ENCODE measurements around the gene CYP3A7. TPM values are rescaled to one million over a fixed set of nuclear protein-coding genes. Genes with fewer than 3 reads are reported as not detected.

CYP3A7 gene
- total and polyA plus RNA-seq, 2 donors (not counting 1 experiment from before 2014, with no cell fraction given) = not detected

DNA sequence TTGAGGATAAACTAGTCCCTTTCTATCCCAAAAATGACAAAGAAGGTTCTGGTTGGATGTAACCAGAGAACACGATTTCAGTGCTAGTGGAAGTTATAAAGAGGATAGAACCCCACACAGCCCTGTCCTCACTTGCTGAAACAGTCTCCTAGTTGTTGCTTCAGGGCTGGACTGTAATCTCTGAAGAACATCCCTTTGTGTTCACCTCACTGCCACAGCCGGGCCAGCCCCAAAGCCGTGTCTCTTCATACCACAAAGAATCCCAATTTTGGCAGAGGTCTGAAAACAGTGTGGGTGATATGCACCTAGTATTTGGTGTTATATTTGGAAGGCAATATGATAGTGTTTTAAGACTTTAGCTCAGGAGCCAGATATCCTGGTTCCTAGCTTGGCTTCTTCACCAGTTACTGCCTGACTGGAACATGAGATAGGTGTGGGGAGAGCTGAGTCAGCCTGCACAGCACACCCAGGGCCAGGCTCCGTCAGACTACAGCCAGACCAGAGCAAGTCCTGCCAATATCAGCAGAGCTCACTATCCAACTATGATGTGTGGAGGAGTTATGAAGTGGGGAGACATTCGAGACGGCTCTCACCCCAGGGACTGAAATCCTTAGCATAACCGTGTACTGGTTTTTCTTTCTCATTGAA is 27.8 kb upstream of the CYP3A7 start:
- Histone ChIP-seq H3K27ac (ENCODE audit: low read length in 2 of 2) (no peak overlapping the region), H3K79me2 (ENCODE audit: control insufficient read depth, insufficient read depth, low read length) (no peaks in the 10 kb centered on the region), H2AFZ (ENCODE audit: insufficient read depth, low read depth, low read length, poor library complexity, severe bottlenecking) (no peak overlapping the region), H4K20me1 (ENCODE audit: control insufficient read depth, insufficient read depth, low read length, poor library complexity, severe bottlenecking) (no peaks in the 10 kb centered on the region), H3K9me3 (ENCODE audit: control extremely low read depth in 1 of 3, control insufficient read depth in 2 of 3, insufficient read depth in 1 of 3, low read length in 2 of 3) (no peaks in the 10 kb centered on the region), H3K36me3 (replicated peaks in 1 of 2; ENCODE audit: control extremely low read depth in 1 of 2, control insufficient read depth in 1 of 2, extremely low read depth in 1 of 2, insufficient read depth in 2 of 2, low read length in 1 of 2) (no peaks in the 10 kb centered on the region), H3K27me3 (replicated peaks in 1 of 4; ENCODE audit: control extremely low read depth in 1 of 4, control insufficient read depth in 3 of 4, insufficient read depth in 4 of 4, low read length in 3 of 4) (peaks cover 0 to 58% (median 29%) of the 10 kb centered on the region in 4 experiments), H3K9ac (ENCODE audit: low read length) (no peak overlapping the region), H3K4me1 (ENCODE audit: control insufficient read depth in 2 of 2, insufficient read depth in 2 of 2, low read length in 2 of 2) (peaks cover 6 to 8% of the 10 kb centered on the region in 2 donors), H3K4me2 (replicated peaks; ENCODE audit: low read depth, low read length, poor library complexity, severe bottlenecking) (no peak overlapping the region), H3K4me3 (ENCODE audit: control extremely low read depth in 1 of 5, extremely low read depth in 1 of 5, insufficient read depth in 1 of 5, low read depth in 2 of 5, low read length in 4 of 5) (no peak overlapping the region)
- Mint-ChIP-seq H3K27ac (no peak overlapping the region), H3K4me3 (no peak overlapping the region), H3K4me1 (peaks cover 10% of the 10 kb centered on the region), H3K27me3 (peaks cover 68% of the 10 kb centered on the region), H3K9me3 (ENCODE audit: insufficient read depth) (no peaks in the 10 kb centered on the region)
- ChIA-PET CTCF (no interaction called here), POLR2A (no interaction called here)
- ATAC-seq (ENCODE audit: low read depth) (no peak), DNase-seq (no peak)
- intact Hi-C loops (cut with micrococcal nuclease) = no loop called here
- WGBS (ENCODE audit: insufficient coverage) = no CpG with 5 or more reads among the region's 7 CpGs
- TF ChIP-seq EZH2 (IDR thresholded peaks at IDR 0.05; ENCODE audit: borderline replicate concordance, insufficient read depth, low read depth, low read length, poor library complexity, severe bottlenecking) = no peak
- TF ChIP-seq, protein P1, sequence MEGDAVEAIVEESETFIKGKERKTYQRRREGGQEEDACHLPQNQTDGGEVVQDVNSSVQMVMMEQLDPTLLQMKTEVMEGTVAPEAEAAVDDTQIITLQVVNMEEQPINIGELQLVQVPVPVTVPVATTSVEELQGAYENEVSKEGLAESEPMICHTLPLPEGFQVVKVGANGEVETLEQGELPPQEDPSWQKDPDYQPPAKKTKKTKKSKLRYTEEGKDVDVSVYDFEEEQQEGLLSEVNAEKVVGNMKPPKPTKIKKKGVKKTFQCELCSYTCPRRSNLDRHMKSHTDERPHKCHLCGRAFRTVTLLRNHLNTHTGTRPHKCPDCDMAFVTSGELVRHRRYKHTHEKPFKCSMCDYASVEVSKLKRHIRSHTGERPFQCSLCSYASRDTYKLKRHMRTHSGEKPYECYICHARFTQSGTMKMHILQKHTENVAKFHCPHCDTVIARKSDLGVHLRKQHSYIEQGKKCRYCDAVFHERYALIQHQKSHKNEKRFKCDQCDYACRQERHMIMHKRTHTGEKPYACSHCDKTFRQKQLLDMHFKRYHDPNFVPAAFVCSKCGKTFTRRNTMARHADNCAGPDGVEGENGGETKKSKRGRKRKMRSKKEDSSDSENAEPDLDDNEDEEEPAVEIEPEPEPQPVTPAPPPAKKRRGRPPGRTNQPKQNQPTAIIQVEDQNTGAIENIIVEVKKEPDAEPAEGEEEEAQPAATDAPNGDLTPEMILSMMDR (IDR thresholded peaks at IDR 0.05) = no peak

- intact Hi-C loops (cut with micrococcal nuclease) = no loop called here
- WGBS (ENCODE audit: insufficient coverage) = no CpG with 5 or more reads among the region's 1 CpG
- no peak for ATAC-seq (ENCODE audit: low read depth)
- Histone ChIP-seq H3K27ac (ENCODE audit: low read length in 2 of 2) (no peak overlapping the region), H3K36me3 (replicated peaks in 1 of 2; ENCODE audit: control extremely low read depth in 1 of 2, control insufficient read depth in 1 of 2, extremely low read depth in 1 of 2, insufficient read depth in 2 of 2, low read length in 1 of 2) (no peaks in the 10 kb centered on the region), H3K4me1 (ENCODE audit: control insufficient read depth in 2 of 2, insufficient read depth in 2 of 2, low read length in 2 of 2) (no peaks in the 10 kb centered on the region), H3K4me2 (replicated peaks; ENCODE audit: low read depth, low read length, poor library complexity, severe bottlenecking) (no peak overlapping the region), H3K9ac (ENCODE audit: low read length) (no peak overlapping the region), H2AFZ (ENCODE audit: insufficient read depth, low read depth, low read length, poor library complexity, severe bottlenecking) (no peak overlapping the region), H3K79me2 (ENCODE audit: control insufficient read depth, insufficient read depth, low read length) (no peaks in the 10 kb centered on the region), H3K9me3 (ENCODE audit: control extremely low read depth in 1 of 3, control insufficient read depth in 2 of 3, insufficient read depth in 1 of 3, low read length in 2 of 3) (no peaks in the 10 kb centered on the region), H3K27me3 (replicated peaks in 1 of 4; ENCODE audit: control extremely low read depth in 1 of 4, control insufficient read depth in 3 of 4, insufficient read depth in 4 of 4, low read length in 3 of 4) (peaks cover 0 to 31% (median 5%) of the 10 kb centered on the region in 4 experiments), H3K4me3 (ENCODE audit: control extremely low read depth in 1 of 5, extremely low read depth in 1 of 5, insufficient read depth in 1 of 5, low read depth in 2 of 5, low read length in 4 of 5) (no peak overlapping the region), H4K20me1 (ENCODE audit: control insufficient read depth, insufficient read depth, low read length, poor library complexity, severe bottlenecking) (no peaks in the 10 kb centered on the region)
- H3K4me3 Mint-ChIP-seq = no peak overlapping the region
- no peak overlapping the region for H3K27ac Mint-ChIP-seq
- DNase-seq = no peak
- TF ChIP-seq, protein P1 (IDR thresholded peaks at IDR 0.05) = no peak
- TF ChIP-seq EZH2 (IDR thresholded peaks at IDR 0.05; ENCODE audit: borderline replicate concordance, insufficient read depth, low read depth, low read length, poor library complexity, severe bottlenecking) = no peak
- peaks cover 65% of the 10 kb centered on the region for H3K27me3 Mint-ChIP-seq
- ChIA-PET POLR2A (no interaction called here), CTCF (no interaction called here)
- no peaks in the 10 kb centered on the region for H3K4me1 Mint-ChIP-seq
- H3K9me3 Mint-ChIP-seq (ENCODE audit: insufficient read depth) = peaks cover 2% of the 10 kb centered on the region
Measured at GRCh38 chr7:99755085-99755484, 20.1 kb upstream of the CYP3A7 start.

Data from B cell (primary cell).